ENCODE results near the gene METTL27. TPM values are rescaled to one million over a fixed set of nuclear protein-coding genes. Genes with fewer than 3 reads are reported as not detected.
"Not testable (repeated sequence)": the region's sequence is repeated elsewhere in the genome, so short reads cannot be mapped to it uniquely, and the experiment has no call there.

The METTL27 gene
- total and polyA plus RNA-seq, 2 experiments from 2014 or later, result 10.1 to 11.0 TPM

DNA sequence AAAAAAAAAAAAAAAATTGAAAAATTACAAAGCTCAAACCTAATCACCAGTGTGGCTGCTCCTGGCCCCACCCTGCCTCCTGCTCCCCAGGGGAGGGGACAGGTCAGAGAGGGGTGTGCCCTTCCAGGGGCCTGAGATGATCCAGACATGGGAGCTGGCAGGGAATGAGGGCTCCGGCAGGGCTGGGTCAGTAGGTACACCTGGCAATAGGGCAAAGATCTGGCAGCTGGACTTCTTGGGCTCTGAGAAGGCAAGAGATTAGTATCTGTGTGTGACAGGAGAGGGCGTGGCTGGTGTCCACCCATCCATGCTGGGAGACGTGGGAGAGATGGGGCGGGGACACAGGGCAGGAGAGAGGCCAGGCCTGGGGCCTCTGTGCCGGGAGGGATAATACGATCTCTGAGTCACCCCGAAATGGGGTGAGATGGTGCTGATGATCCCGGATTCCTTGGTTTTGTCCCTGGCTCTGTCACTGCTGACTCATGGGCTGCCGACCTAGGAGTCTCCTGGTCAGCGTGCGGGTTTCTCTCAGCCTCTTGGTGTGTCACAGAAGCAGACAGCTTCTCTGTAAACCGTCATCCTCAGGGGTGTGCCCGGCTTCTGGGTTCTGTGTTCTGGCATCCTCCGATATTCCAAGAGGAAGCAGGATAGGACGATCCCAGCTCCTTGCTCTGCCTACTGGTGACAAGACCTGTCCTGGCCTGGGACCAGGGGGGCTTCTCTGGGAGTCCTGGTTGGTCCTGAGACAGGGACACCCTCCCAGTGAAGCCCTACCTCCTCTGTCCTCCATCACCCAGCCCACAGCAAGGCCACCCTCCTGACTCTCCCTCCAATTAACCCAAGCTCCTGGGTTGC lies 19.8 kb downstream of the METTL27 start:
- no peak overlapping the region for H3K27ac ChIP-seq (ENCODE audit: low read depth)
- H3K27me3 ChIP-seq (ENCODE audit: insufficient read depth), result no peaks in the 10 kb centered on the region
- no peaks in the 10 kb centered on the region for H3K9me2 ChIP-seq (ENCODE audit: insufficient read depth)
- Mint-ChIP-seq H3K4me1 (peaks cover 26% of the 10 kb centered on the region), H3K36me3 (ENCODE audit: low read depth) (no peaks in the 10 kb centered on the region), H3K27ac (no peak overlapping the region), H3K9me3 (no peaks in the 10 kb centered on the region; the same call in 2 of the 3 replicates), H3K4me3 (no peak overlapping the region), H3K27me3 (ENCODE audit: insufficient read depth, low read depth, poor library complexity) (no peaks in the 10 kb centered on the region)
- no peaks in the 10 kb centered on the region for H3K36me3 ChIP-seq (ENCODE audit: insufficient read depth)
- H3K79me2 ChIP-seq (replicated peaks; ENCODE audit: insufficient read depth), result no peaks in the 10 kb centered on the region
- peaks cover 8% of the 10 kb centered on the region for H3F3A ChIP-seq (replicated peaks; ENCODE audit: low read depth)
- peaks cover 13% of the 10 kb centered on the region for H3K4me1 ChIP-seq (ENCODE audit: insufficient read depth)
- TF ChIP-seq ZNF331 (CRISPR knock-in tag; IDR thresholded peaks at IDR 0.05; ENCODE audit: low read depth) (no peak), EZH2 (IDR thresholded peaks at IDR 0.05; ENCODE audit: low read depth, unreplicated experiment) (no peak), ZNF114 (CRISPR knock-in tag; IDR thresholded peaks at IDR 0.05) (no peak)
- DNase-seq (ENCODE audit: low spot score) (no peak), ATAC-seq (peak; percentile 30; the same call in 2 of the 3 replicates)
- H4K20me1 ChIP-seq (replicated peaks; ENCODE audit: insufficient read depth), result no peaks in the 10 kb centered on the region
- 0 out of 2 replicates have a peak overlapping the region, but pooled peaks have one; percentile 3 for H2AFZ ChIP-seq
- H3K4me2 ChIP-seq, result no peak overlapping the region
- no peak overlapping the region for H3K4me3 ChIP-seq

DNA sequence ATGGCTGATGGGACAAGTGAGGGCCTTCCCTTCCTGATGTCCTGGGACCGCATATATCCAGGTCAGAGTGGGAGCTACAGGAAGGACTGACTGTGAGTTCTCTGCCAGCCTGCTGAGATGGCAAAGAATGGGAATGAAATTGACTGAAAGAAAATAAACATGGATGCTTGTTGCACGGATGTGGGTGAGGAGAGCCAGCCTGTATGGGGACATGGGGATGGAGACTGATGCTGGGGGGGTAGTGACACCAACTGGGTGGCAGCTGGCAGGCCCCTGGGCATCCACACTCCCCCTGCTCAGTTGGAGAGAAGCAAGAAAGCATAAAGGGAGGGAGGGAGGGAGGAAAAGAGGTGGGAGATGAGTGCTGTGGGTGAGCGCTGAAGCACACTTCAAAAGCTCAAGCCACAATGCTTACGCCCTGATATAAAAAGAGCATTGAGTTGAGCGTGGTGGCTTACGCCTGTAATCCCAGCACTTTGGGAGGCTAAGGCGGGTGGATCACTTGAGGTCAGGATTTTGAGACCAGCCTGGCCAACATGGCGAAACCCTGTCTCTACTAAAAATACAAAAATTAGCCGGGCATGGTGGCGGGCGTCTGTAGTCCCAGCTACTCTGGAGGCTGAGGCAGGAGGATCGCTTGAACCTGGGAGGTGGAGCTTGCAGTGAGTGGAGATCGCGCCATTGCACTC lies 20.6 kb downstream of the METTL27 start:
- not testable (repeated sequence) for H3K27ac Mint-ChIP-seq, H3K4me3 Mint-ChIP-seq, H3K9me3 Mint-ChIP-seq

DNA sequence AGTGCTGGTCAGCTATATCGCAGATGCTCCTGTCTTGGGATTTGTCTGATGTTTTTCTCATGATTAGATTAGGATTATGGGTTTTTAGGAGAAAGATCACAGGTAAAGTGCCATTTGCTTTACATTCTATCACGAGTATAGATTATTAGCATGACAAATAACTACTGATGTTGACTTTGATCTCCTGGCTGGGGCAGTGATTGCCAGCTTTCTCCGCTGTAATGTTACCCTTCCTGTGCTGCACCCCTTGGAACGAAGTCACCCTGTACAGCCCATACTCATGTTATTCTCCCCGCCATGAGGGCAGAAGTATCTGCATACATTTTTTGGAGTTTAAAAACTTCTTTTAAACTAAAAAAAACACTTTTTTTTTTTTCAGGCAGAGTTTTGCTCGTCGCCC lies 22.3 kb downstream of the METTL27 start:
- ATAC-seq, result no peak
- no peaks in the 10 kb centered on the region for H3K36me3 Mint-ChIP-seq (ENCODE audit: low read depth)
- H3K9me3 Mint-ChIP-seq, result no peaks in the 10 kb centered on the region; the same call in 2 of the 3 replicates
- no peaks in the 10 kb centered on the region for H3K4me1 ChIP-seq (ENCODE audit: insufficient read depth)
- H3K27me3 Mint-ChIP-seq (ENCODE audit: insufficient read depth, low read depth, poor library complexity), result peaks cover 3% of the 10 kb centered on the region
- peaks cover 13% of the 10 kb centered on the region for H3K4me1 Mint-ChIP-seq
- no peak overlapping the region for H3K4me3 Mint-ChIP-seq
- H3K27ac ChIP-seq (ENCODE audit: low read depth), result no peak overlapping the region
- no peak overlapping the region for H3K4me3 ChIP-seq
- no peak for DNase-seq (ENCODE audit: low spot score)
- no peak overlapping the region for H3K4me2 ChIP-seq
- H3K36me3 ChIP-seq (ENCODE audit: insufficient read depth), result no peaks in the 10 kb centered on the region
- no peak overlapping the region for H2AFZ ChIP-seq
- no peaks in the 10 kb centered on the region for H3K9me2 ChIP-seq (ENCODE audit: insufficient read depth)
- H3K27me3 ChIP-seq (ENCODE audit: insufficient read depth), result no peaks in the 10 kb centered on the region
- H3K79me2 ChIP-seq (replicated peaks; ENCODE audit: insufficient read depth), result no peaks in the 10 kb centered on the region
- H3F3A ChIP-seq (replicated peaks; ENCODE audit: low read depth), result no peaks in the 10 kb centered on the region
- H3K27ac Mint-ChIP-seq, result no peak overlapping the region
- H4K20me1 ChIP-seq (replicated peaks; ENCODE audit: insufficient read depth), result no peaks in the 10 kb centered on the region
- TF ChIP-seq CREB1 (CRISPR knock-in tag; IDR thresholded peaks at IDR 0.05; ENCODE audit: low read depth), result no peak
- TF ChIP-seq ZNF331 (CRISPR knock-in tag; IDR thresholded peaks at IDR 0.05; ENCODE audit: low read depth), result no peak
- TF ChIP-seq, protein P1, sequence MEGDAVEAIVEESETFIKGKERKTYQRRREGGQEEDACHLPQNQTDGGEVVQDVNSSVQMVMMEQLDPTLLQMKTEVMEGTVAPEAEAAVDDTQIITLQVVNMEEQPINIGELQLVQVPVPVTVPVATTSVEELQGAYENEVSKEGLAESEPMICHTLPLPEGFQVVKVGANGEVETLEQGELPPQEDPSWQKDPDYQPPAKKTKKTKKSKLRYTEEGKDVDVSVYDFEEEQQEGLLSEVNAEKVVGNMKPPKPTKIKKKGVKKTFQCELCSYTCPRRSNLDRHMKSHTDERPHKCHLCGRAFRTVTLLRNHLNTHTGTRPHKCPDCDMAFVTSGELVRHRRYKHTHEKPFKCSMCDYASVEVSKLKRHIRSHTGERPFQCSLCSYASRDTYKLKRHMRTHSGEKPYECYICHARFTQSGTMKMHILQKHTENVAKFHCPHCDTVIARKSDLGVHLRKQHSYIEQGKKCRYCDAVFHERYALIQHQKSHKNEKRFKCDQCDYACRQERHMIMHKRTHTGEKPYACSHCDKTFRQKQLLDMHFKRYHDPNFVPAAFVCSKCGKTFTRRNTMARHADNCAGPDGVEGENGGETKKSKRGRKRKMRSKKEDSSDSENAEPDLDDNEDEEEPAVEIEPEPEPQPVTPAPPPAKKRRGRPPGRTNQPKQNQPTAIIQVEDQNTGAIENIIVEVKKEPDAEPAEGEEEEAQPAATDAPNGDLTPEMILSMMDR (conservative IDR thresholded peaks at IDR 0.05; ENCODE audit: low read depth in 2 of 2), result no peak
- TF ChIP-seq EZH2 (IDR thresholded peaks at IDR 0.05; ENCODE audit: low read depth, unreplicated experiment), result no peak
- no peak for TF ChIP-seq ZNF114 (CRISPR knock-in tag; IDR thresholded peaks at IDR 0.05)

More for the DNA sequence above, 20.6 kb downstream of the METTL27 start:
- not testable (repeated sequence) for H2AFZ ChIP-seq; H3K27ac ChIP-seq (ENCODE audit: low read depth); H3K4me1 ChIP-seq (ENCODE audit: insufficient read depth); H3F3A ChIP-seq (replicated peaks; ENCODE audit: low read depth); DNase-seq (ENCODE audit: low spot score); H3K27me3 ChIP-seq (ENCODE audit: insufficient read depth); H3K36me3 ChIP-seq (ENCODE audit: insufficient read depth); ATAC-seq; H3K9me2 ChIP-seq (ENCODE audit: insufficient read depth); H4K20me1 ChIP-seq (replicated peaks; ENCODE audit: insufficient read depth); H3K27me3 Mint-ChIP-seq (ENCODE audit: insufficient read depth, low read depth, poor library complexity); H3K4me2 ChIP-seq; H3K4me3 ChIP-seq; H3K36me3 Mint-ChIP-seq (ENCODE audit: low read depth); H3K79me2 ChIP-seq (replicated peaks; ENCODE audit: insufficient read depth)
- H3K4me1 Mint-ChIP-seq, result peaks cover 18% of the 10 kb centered on the region
